ENCODE measurements around the gene IL19.

- TF ChIP-seq CTCF (IDR thresholded peaks at IDR 0.05) (no peak), POLR2A (IDR thresholded peaks at IDR 0.05) (no peak)
Observed at GRCh38 chr1:206850401-206850800, 79.8 kb downstream of the IL19 start.

Data from uterus (tissue), 2 donors.